GM06990 (cell line): ENCODE results near the gene PLXNA3.

Experiments used
- DNase-seq: peaks from one replicate; pipeline ENCODE4 v3.0.0-alpha.2; 2011; ENCODE audit not compliant: insufficient read length; ENCODE audit errors: extremely low read depth
- H3K27me3 ChIP-seq: replicated peaks from 2 replicates; pipeline ENCODE4 v1.6.0; 2011; ENCODE audit warnings: low read length; ENCODE audit not compliant: control insufficient read depth, insufficient read depth
- H3K36me3 ChIP-seq: 2 replicates; pipeline ENCODE4 v1.5.1; 2011; ENCODE audit warnings: low read length; ENCODE audit not compliant: control insufficient read depth, insufficient read depth
- H3K4me3 ChIP-seq: replicated peaks from 2 replicates; pipeline ENCODE4 v1.5.1; 2011; ENCODE audit warnings: low read depth, mild to moderate bottlenecking, control low read depth, low read length
- CTCF ChIP-seq: IDR thresholded peaks from 2 replicates; pipeline ENCODE4 v1.5.1; 2011; ENCODE audit warnings: low read length, control low read depth, mild to moderate bottlenecking, inconsistent platforms; ENCODE audit not compliant: insufficient read depth, poor library complexity, severe bottlenecking

PLXNA3 gene

GRCh38 chrX:154471839-154472684 is 14.0 kb downstream of the PLXNA3 start:
- no peak for DNase-seq
- no peak for TF ChIP-seq CTCF
- Histone ChIP-seq H3K27me3 (no peaks in the 10 kb centered on the region), H3K4me3 (no peak overlapping the region), H3K36me3 (no peaks in the 10 kb centered on the region; the same call in 1 of the 2 replicates)

- H3K36me3 ChIP-seq, result no peaks in the 10 kb centered on the region; the same call in 1 of the 2 replicates
- no peaks in the 10 kb centered on the region for H3K27me3 ChIP-seq
- DNase-seq, result no peak
- no peak overlapping the region for H3K4me3 ChIP-seq
- TF ChIP-seq CTCF, result no peak
Observed at GRCh38 chrX:154472685-154473632, 14.9 kb downstream of the PLXNA3 start.

DNA sequence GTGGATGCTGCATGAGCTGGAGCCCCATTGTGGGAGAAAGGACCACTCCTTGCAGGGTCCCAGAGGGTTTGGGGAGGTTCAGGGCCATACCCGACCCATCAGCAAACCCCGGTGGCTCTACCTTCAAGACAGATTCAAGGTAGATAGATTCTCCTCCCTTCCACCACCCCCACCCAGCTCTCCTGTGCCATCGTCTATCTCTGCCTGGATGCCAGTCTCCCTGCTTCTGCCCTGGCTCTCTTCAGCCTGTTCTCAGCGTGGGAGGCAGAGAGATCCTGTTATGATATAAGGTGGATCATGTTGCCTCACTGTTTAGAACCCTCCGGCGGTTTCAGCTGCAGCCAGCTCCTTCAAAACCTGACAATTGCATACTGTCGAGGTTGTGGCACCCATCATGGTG is 15.6 kb downstream of the PLXNA3 start:
- Histone ChIP-seq H3K27me3 (no peaks in the 10 kb centered on the region), H3K4me3 (no peak overlapping the region), H3K36me3 (no peaks in the 10 kb centered on the region; the same call in 1 of the 2 replicates)
- no peak for DNase-seq
- TF ChIP-seq CTCF, result no peak

DNA sequence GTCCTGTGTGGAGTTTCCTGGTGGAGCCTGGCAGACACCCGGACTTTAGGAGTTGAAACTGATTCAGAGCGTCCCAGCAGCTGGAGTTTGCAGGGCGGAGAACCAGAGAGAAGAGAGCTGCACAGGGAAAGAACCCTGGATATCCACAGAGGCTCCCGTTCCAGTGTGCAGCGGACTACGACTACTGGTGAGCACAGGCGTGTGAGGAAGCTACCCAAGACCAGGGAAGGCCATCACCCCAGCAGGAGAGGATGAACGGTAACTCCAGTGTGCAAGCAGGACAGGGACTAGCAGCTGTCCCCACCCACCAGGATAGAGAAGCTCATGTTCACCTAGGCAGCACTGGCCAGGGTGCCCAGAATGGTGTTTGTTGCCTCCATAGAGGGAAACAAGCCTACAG is 18.7 kb downstream of the PLXNA3 start:
- H3K4me3 ChIP-seq, result no peak overlapping the region
- TF ChIP-seq CTCF, result no peak
- no peaks in the 10 kb centered on the region for H3K27me3 ChIP-seq
- no peak for DNase-seq
- H3K36me3 ChIP-seq, result no peaks in the 10 kb centered on the region

DNA sequence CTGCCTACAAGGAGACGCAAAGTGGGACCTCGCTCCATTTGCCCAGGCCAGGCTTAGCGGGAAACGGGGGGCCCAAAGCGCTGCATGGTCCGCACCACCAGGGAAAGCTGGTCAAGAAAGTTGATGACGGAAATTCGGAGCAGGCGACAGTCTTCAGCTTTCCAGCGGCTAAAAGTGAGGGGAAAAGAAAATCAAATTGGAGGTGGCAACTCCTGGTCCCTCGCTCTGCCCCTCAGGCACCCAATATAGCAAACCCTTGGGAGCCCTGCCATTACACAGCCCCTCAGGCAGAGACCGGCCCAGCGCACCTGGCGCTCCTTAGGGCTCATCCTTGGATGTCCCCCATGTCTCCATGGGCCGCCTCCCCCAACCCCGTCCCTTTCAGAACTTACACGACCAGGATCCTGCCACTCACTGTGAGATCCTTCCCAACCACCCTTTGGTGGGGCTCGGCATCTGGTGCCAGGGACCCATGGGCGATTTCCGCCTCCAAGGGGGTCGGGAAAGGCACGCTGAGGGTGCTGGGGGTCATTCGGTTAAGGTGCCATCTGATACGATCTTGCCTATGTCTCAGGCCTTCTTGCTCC is 19.9 kb downstream of the PLXNA3 start:
- no peak for TF ChIP-seq CTCF
- DNase-seq, result no peak
- H3K36me3 ChIP-seq, result no peaks in the 10 kb centered on the region
- no peaks in the 10 kb centered on the region for H3K27me3 ChIP-seq
- H3K4me3 ChIP-seq, result peak overlapping the region; percentile 64
